Endothelial cell of umbilical vein (primary cell): ENCODE data around the gene PLAC1. TPM values are rescaled to one million over a fixed set of nuclear protein-coding genes. Genes with fewer than 3 reads are reported as not detected.

Experiments
- BruUV-seq: library from RNA; stranded (reverse); fragments of 400-500 nt; replicated peaks from 2 replicates; lab custom pipeline; 2021; lab: Mats Ljungman, UMichigan
- CTCF ChIA-PET: fragments of 300-600, 350-600 bp; sonication (Branson Sonifier 250); formaldehyde crosslinking; loops from one replicate; lab custom pipeline; 2021; ENCODE audit warnings: antibody characterized with exemption, inconsistent platforms; lab: Charles Lee
- POLR2A ChIA-PET: fragments of 300-600, 350-600 bp; sonication (Branson Sonifier 250); formaldehyde crosslinking; loops from one replicate; lab custom pipeline; 2021; ENCODE audit warnings: antibody characterized with exemption, inconsistent platforms; lab: Charles Lee
- DNase-seq: peaks from one replicate; pipeline ENCODE4 v3.0.0-alpha.2; 2011; ENCODE audit warnings: low read depth, low spot score
- FAIRE-seq: peaks from 2 replicates; lab custom pipeline; 2011; peaks lifted over from hg19 to GRCh38; lab: Jason Lieb, UNC
- H2AFZ ChIP-seq: 2 replicates; pipeline ENCODE4 v1.6.0; 2012; ENCODE audit warnings: low read depth, low read length, control low read depth, inconsistent platforms
- H3K27ac ChIP-seq: 2 replicates; pipeline ENCODE4 v1.5.1; 2011; ENCODE audit warnings: low read depth, mild to moderate bottlenecking, control low read depth, low read length, moderate library complexity; ENCODE audit not compliant: insufficient read depth
- H3K27me3 ChIP-seq, 2 experiments: 2 replicates each; pipeline versions ENCODE4 v1.6.0 to v1.6.1; 2011; ENCODE audit warnings: low read length in 2 of 2, mixed read lengths in 1 of 2; ENCODE audit not compliant: control insufficient read depth in 2 of 2, insufficient read depth in 2 of 2
- H3K36me3 ChIP-seq, 2 experiments: 2 replicates in 1 of 2; 3 replicates in 1 of 2; pipeline ENCODE4 v1.5.1; 2011; ENCODE audit warnings: low read length in 2 of 2, mild to moderate bottlenecking in 1 of 2, moderate library complexity in 1 of 2; ENCODE audit not compliant: control insufficient read depth in 2 of 2, insufficient read depth in 2 of 2; ENCODE audit errors: extremely low read depth in 1 of 2
- H3K4me1 ChIP-seq: 3 replicates; pipeline ENCODE4 v1.5.1; 2011; ENCODE audit warnings: mild to moderate bottlenecking, low read length; ENCODE audit not compliant: control insufficient read depth, insufficient read depth; ENCODE audit errors: extremely low read depth
- H3K4me2 ChIP-seq: 2 replicates; pipeline ENCODE4 v1.6.1; 2011; ENCODE audit warnings: low read length, control low read depth, mixed read lengths; ENCODE audit not compliant: insufficient read depth
- H3K4me3 ChIP-seq, 3 experiments: fragments of 200-600 bp in 1 of 3; sonication (generic), shearing (Covaris generic) in 1 of 3; replicated peaks in 1 of 3; 2 replicates each; pipeline ENCODE4 v1.5.1; 2011 to 2016; ENCODE audit warnings: control low read depth in 3 of 3, low read length in 3 of 3, mild to moderate bottlenecking in 2 of 3, inconsistent platforms in 1 of 3, low read depth in 1 of 3, moderate library complexity in 1 of 3; ENCODE audit not compliant: insufficient read depth in 1 of 3
- H3K79me2 ChIP-seq: 2 replicates; pipeline ENCODE4 v1.6.0; 2012; ENCODE audit warnings: low read length, inconsistent platforms; ENCODE audit not compliant: control insufficient read depth, insufficient read depth
- H3K9ac ChIP-seq: replicated peaks from 2 replicates; pipeline ENCODE3; 2011; ENCODE audit warnings: low read length, control low read depth; ENCODE audit not compliant: insufficient read depth; ENCODE audit errors: extremely low read depth
- H3K9me1 ChIP-seq: replicated peaks from 3 replicates; pipeline ENCODE4 v1.6.0; 2011; ENCODE audit warnings: mild to moderate bottlenecking, low read length; ENCODE audit not compliant: control insufficient read depth, insufficient read depth; ENCODE audit errors: extremely low read depth
- H3K9me3 ChIP-seq: replicated peaks from 2 replicates; pipeline ENCODE4 v1.5.1; 2012; ENCODE audit warnings: low read length, inconsistent platforms; ENCODE audit not compliant: control insufficient read depth, insufficient read depth
- H4K20me1 ChIP-seq: replicated peaks from 2 replicates; pipeline ENCODE3; 2011; ENCODE audit warnings: mild to moderate bottlenecking, low read length; ENCODE audit not compliant: control insufficient read depth, insufficient read depth; ENCODE audit errors: extremely low read depth
- CTCF ChIP-seq, 2 donors: IDR thresholded peaks; 1 replicate in 1 of 2; 2 replicates in 1 of 2; pipeline ENCODE4 v1.5.1; 2011; ENCODE audit warnings: low read length in 2 of 2, mild to moderate bottlenecking in 2 of 2, moderate library complexity in 2 of 2, control low read depth in 1 of 2, inconsistent platforms in 1 of 2, low read depth in 1 of 2; ENCODE audit not compliant: insufficient read depth in 1 of 2; ENCODE audit errors: extremely low read depth in 1 of 2
- EZH2 ChIP-seq: IDR thresholded peaks from 2 replicates; pipeline ENCODE4 v1.6.1; 2012; ENCODE audit warnings: borderline replicate concordance, low read depth, mild to moderate bottlenecking, moderate library complexity, low read length, inconsistent platforms; ENCODE audit not compliant: severe bottlenecking
- FOS ChIP-seq: IDR thresholded peaks from 2 replicates; pipeline ENCODE4 v1.6.1; 2011; ENCODE audit warnings: mild to moderate bottlenecking, low read length, moderate library complexity, borderline replicate concordance; ENCODE audit not compliant: insufficient read depth
- GATA2 ChIP-seq: IDR thresholded peaks from 2 replicates; pipeline ENCODE4 v1.7.0; 2011; ENCODE audit warnings: low read depth, mild to moderate bottlenecking, moderate library complexity, mixed read lengths, low read length; ENCODE audit not compliant: insufficient read length, insufficient read depth
- JUN ChIP-seq: IDR thresholded peaks from 2 replicates; pipeline ENCODE4 v1.6.1; 2011; ENCODE audit warnings: borderline replicate concordance, low read depth; ENCODE audit not compliant: insufficient read length, insufficient read depth
- MAX ChIP-seq: IDR thresholded peaks from 2 replicates; pipeline ENCODE4 v1.6.1; 2011; ENCODE audit not compliant: insufficient read depth, insufficient read length
- MYC ChIP-seq: IDR thresholded peaks from one replicate; pipeline ENCODE4 v1.6.1; 2011; ENCODE audit warnings: mild to moderate bottlenecking, low read depth, low read length
- POLR2A ChIP-seq: IDR thresholded peaks from 2 replicates; pipeline ENCODE4 v1.6.1; 2012; ENCODE audit warnings: low read depth, mild to moderate bottlenecking, control low read depth, low read length
- POLR2AphosphoS5 ChIP-seq: IDR thresholded peaks from 2 replicates; pipeline ENCODE4 v1.6.1; 2012; ENCODE audit warnings: low read depth, mild to moderate bottlenecking, control low read depth, low read length, moderate library complexity; ENCODE audit not compliant: insufficient read depth
- dilution Hi-C: fragments of 300-500 bp; cut with MboI; formaldehyde crosslinking; loops from one replicate; pipeline ENCODE4 v1.15.0; 2019; ENCODE audit warnings: low sequenced_read_pairs; ENCODE audit not compliant: extremely low pct_ligation_motif_present
- intact Hi-C: fragments of 100-400 bp; cut with micrococcal nuclease; formaldehyde crosslinking; loops from one replicate; pipeline ENCODE4 v1.10.0; 2022
- polyA plus RNA-seq, 4 experiments: library from polyadenylated mRNA; depleted of rRNA in 3 of 4; stranded (reverse) in 3 of 4; unstranded in 1 of 4; fragments of >200 nt; gene quantifications; 2 replicates each; pipeline versions ENCODE4 v1.2.1 to v1.2.3, GENCODE V29; 2011 to 2012; ENCODE audit warnings: missing spikeins in 1 of 4
- total RNA-seq: library from RNA; stranded (reverse); gene quantifications from 2 replicates; pipeline ENCODE4 v1.2.3, GENCODE V29; 2021

PLAC1 gene
- total and polyA plus RNA-seq, 2 donors (not counting 3 experiments of a cell fraction or from before 2014, with no cell fraction given), result 0.58 to 2.4 TPM

- H3K9me1 ChIP-seq, result no peaks in the 10 kb centered on the region
- H3K27me3 ChIP-seq, result no peaks in the 10 kb centered on the region
- CTCF ChIA-PET, result no interaction called here
- H3K9ac ChIP-seq, result no peak overlapping the region
- intact Hi-C loops (no loop called here), dilution Hi-C loops (no loop called here)
- POLR2A ChIA-PET, result no interaction called here
- no peaks in the 10 kb centered on the region for H3K36me3 ChIP-seq
- no peaks in the 10 kb centered on the region for H3K79me2 ChIP-seq
- no peak overlapping the region for H3K4me2 ChIP-seq
- H3K9me3 ChIP-seq, result no peaks in the 10 kb centered on the region
- TF ChIP-seq JUN (no peak), FOS (no peak), POLR2A (no peak), MAX (no peak), MYC (no peak)
- no TSS peak for BruUV-seq
- H3K27ac ChIP-seq, result no peak overlapping the region
- no peak overlapping the region for H2AFZ ChIP-seq
- H3K4me3 ChIP-seq, result no peak overlapping the region
- DNase-seq (no peak), FAIRE-seq (peak; percentile 76)
- peaks cover 19% of the 10 kb centered on the region for H3K4me1 ChIP-seq
- H4K20me1 ChIP-seq, result no peaks in the 10 kb centered on the region
These were observed 85.2 kb downstream of the PLAC1 start for GRCh38 chrX:134572816-134573682.

- Histone ChIP-seq H3K36me3 (no peaks in the 10 kb centered on the region), H4K20me1 (no peaks in the 10 kb centered on the region), H3K4me3 (no peak overlapping the region), H2AFZ (peak overlapping the region; percentile 23), H3K9ac (no peak overlapping the region), H3K9me1 (no peaks in the 10 kb centered on the region), H3K4me2 (peak overlapping the region; percentile 30), H3K4me1 (peaks cover 18% of the 10 kb centered on the region), H3K27ac (no peak overlapping the region), H3K9me3 (no peaks in the 10 kb centered on the region), H3K27me3 (no peaks in the 10 kb centered on the region), H3K79me2 (no peaks in the 10 kb centered on the region)
- dilution Hi-C loops, result no loop called here
- CTCF ChIA-PET, result no interaction called here
- intact Hi-C loops, result no loop called here
- TF ChIP-seq JUN (no peak), GATA2 (no peak), POLR2AphosphoS5 (no peak), POLR2A (no peak), CTCF (IDR thresholded peaks at IDR 0.05; ENCODE audit: extremely low read depth in 1 of 2, insufficient read depth in 1 of 2, low read depth in 1 of 2, low read length in 2 of 2) (no peak), MAX (no peak), EZH2 (no peak), FOS (no peak)
- POLR2A ChIA-PET, result no interaction called here
- peak; percentile 35 for DNase-seq
- FAIRE-seq, result peak; percentile 92
- BruUV-seq, result no TSS peak
These were observed 86.5 kb downstream of the PLAC1 start for GRCh38 chrX:134571796-134572195.
